Astrocyte (in vitro differentiated cells and primary cell): Measurements from ENCODE around the gene CMTM7. TPM values are rescaled to one million over a fixed set of nuclear protein-coding genes. Genes with fewer than 3 reads are reported as not detected.

ENCODE experiments used
- DNase-seq: peaks from one replicate; pipeline ENCODE4 v3.0.0-alpha.2; 2010; ENCODE audit warnings: low read depth
- FAIRE-seq: peaks from 2 replicates; lab custom pipeline; 2011; peaks lifted over from hg19 to GRCh38; lab: Jason Lieb, UNC
- H2AFZ ChIP-seq: 2 replicates; pipeline ENCODE4 v1.6.0; 2012; ENCODE audit warnings: low read depth, low read length, inconsistent platforms
- H3K27ac ChIP-seq: 2 replicates; pipeline ENCODE4 v1.5.1; 2011; ENCODE audit warnings: low read depth, low read length, inconsistent platforms
- H3K27me3 ChIP-seq: 2 replicates; pipeline ENCODE4 v1.6.0; 2011; ENCODE audit warnings: low read length, inconsistent platforms; ENCODE audit not compliant: insufficient read depth
- H3K36me3 ChIP-seq: 2 replicates; pipeline ENCODE4 v1.5.1; 2011; ENCODE audit warnings: low read length, inconsistent platforms; ENCODE audit not compliant: insufficient read depth
- H3K4me1 ChIP-seq: 2 replicates; pipeline ENCODE4 v1.5.1; 2011; ENCODE audit warnings: low read length, inconsistent platforms; ENCODE audit not compliant: insufficient read depth
- H3K4me2 ChIP-seq: 2 replicates; pipeline ENCODE4 v1.6.0; 2012; ENCODE audit warnings: low read length, inconsistent platforms
- H3K4me3 ChIP-seq: 2 replicates; pipeline ENCODE4 v1.5.1; 2011; ENCODE audit warnings: low read depth, mild to moderate bottlenecking, low read length, inconsistent platforms; ENCODE audit not compliant: insufficient read depth
- H3K79me2 ChIP-seq: 2 replicates; pipeline ENCODE4 v1.6.0; 2012; ENCODE audit warnings: mild to moderate bottlenecking, low read length, inconsistent platforms; ENCODE audit not compliant: insufficient read depth
- H3K9ac ChIP-seq: 2 replicates; pipeline ENCODE4 v1.6.0; 2012; ENCODE audit warnings: mild to moderate bottlenecking, low read length, inconsistent platforms
- H3K9me3 ChIP-seq: 2 replicates; pipeline ENCODE4 v1.5.1; 2012; ENCODE audit warnings: low read depth, mild to moderate bottlenecking, low read length, inconsistent platforms; ENCODE audit not compliant: insufficient read depth
- H4K20me1 ChIP-seq: 2 replicates; pipeline ENCODE4 v1.6.0; 2012; ENCODE audit warnings: low read length, inconsistent platforms; ENCODE audit not compliant: insufficient read depth
- H3K27ac Mint-ChIP-seq: one replicate; pipeline ENCODE4 v1.8.0; 2021; ENCODE audit warnings: mild to moderate bottlenecking, mixed read lengths; ENCODE audit not compliant: unreplicated experiment
- H3K27me3 Mint-ChIP-seq: one replicate; pipeline ENCODE4 v1.8.0; 2021; ENCODE audit warnings: low read depth, mixed read lengths; ENCODE audit not compliant: unreplicated experiment
- H3K36me3 Mint-ChIP-seq: one replicate; pipeline ENCODE4 v1.8.0; 2021; ENCODE audit warnings: low read depth, mixed read lengths; ENCODE audit not compliant: unreplicated experiment
- H3K4me1 Mint-ChIP-seq: one replicate; pipeline ENCODE4 v1.8.0; 2021; ENCODE audit warnings: low read depth, mixed read lengths; ENCODE audit not compliant: unreplicated experiment
- H3K4me3 Mint-ChIP-seq: one replicate; pipeline ENCODE4 v1.8.0; 2021; ENCODE audit warnings: mild to moderate bottlenecking, moderate library complexity, mixed read lengths; ENCODE audit not compliant: unreplicated experiment
- H3K9me3 Mint-ChIP-seq: one replicate; pipeline ENCODE4 v1.8.0; 2021; ENCODE audit warnings: mild to moderate bottlenecking, mixed read lengths; ENCODE audit not compliant: unreplicated experiment
- EZH2 ChIP-seq: IDR thresholded peaks from 2 replicates; pipeline ENCODE4 v1.6.1; 2012; ENCODE audit warnings: mild to moderate bottlenecking, low read length, inconsistent platforms; ENCODE audit not compliant: insufficient read depth
- total RNA-seq: library from RNA; stranded (reverse); gene quantifications from 2 replicates; pipeline ENCODE4 v1.2.1, GENCODE V29; 2021
- TF ChIP-seq, protein P1 (sequence below): IDR thresholded peaks from 2 replicates; pipeline ENCODE4 v1.5.1; 2011; ENCODE audit warnings: low read depth, mild to moderate bottlenecking, inconsistent platforms, low read length, moderate library complexity; ENCODE audit not compliant: insufficient read depth

The CMTM7 gene
- total RNA-seq, 1 donor from 2014 or later, result 23.9 TPM

- Mint-ChIP-seq H3K9me3 (no peaks in the 10 kb centered on the region), H3K36me3 (peaks cover 12% of the 10 kb centered on the region), H3K4me3 (no peak overlapping the region), H3K27me3 (no peaks in the 10 kb centered on the region), H3K27ac (no peak overlapping the region), H3K4me1 (no peaks in the 10 kb centered on the region)
- no peak overlapping the region for H3K9ac ChIP-seq
- H2AFZ ChIP-seq, result no peak overlapping the region
- no peaks in the 10 kb centered on the region for H3K27me3 ChIP-seq
- no peak overlapping the region for H3K27ac ChIP-seq
- TF ChIP-seq, protein P1, sequence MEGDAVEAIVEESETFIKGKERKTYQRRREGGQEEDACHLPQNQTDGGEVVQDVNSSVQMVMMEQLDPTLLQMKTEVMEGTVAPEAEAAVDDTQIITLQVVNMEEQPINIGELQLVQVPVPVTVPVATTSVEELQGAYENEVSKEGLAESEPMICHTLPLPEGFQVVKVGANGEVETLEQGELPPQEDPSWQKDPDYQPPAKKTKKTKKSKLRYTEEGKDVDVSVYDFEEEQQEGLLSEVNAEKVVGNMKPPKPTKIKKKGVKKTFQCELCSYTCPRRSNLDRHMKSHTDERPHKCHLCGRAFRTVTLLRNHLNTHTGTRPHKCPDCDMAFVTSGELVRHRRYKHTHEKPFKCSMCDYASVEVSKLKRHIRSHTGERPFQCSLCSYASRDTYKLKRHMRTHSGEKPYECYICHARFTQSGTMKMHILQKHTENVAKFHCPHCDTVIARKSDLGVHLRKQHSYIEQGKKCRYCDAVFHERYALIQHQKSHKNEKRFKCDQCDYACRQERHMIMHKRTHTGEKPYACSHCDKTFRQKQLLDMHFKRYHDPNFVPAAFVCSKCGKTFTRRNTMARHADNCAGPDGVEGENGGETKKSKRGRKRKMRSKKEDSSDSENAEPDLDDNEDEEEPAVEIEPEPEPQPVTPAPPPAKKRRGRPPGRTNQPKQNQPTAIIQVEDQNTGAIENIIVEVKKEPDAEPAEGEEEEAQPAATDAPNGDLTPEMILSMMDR, result no peak
- no peak for TF ChIP-seq EZH2
- H3K4me3 ChIP-seq, result no peak overlapping the region
- no peak for DNase-seq
- no peaks in the 10 kb centered on the region for H3K79me2 ChIP-seq
- peaks cover 17% of the 10 kb centered on the region for H3K36me3 ChIP-seq
- H3K4me1 ChIP-seq, result no peaks in the 10 kb centered on the region
- no peak overlapping the region for H3K4me2 ChIP-seq
- FAIRE-seq, result no peak
- no peaks in the 10 kb centered on the region for H3K9me3 ChIP-seq
- no peaks in the 10 kb centered on the region for H4K20me1 ChIP-seq
Measured at GRCh38 chr3:32482693-32483092, 91.0 kb downstream of the CMTM7 start.

- H3K9ac ChIP-seq, result no peak overlapping the region
- DNase-seq (no peak), FAIRE-seq (no peak)
- peaks cover 5% of the 10 kb centered on the region for H3K36me3 Mint-ChIP-seq
- H3K9me3 ChIP-seq, result no peaks in the 10 kb centered on the region
- TF ChIP-seq, protein P1, result no peak
- TF ChIP-seq EZH2, result no peak
- no peak overlapping the region for H3K27ac Mint-ChIP-seq
- H3K4me1 Mint-ChIP-seq, result no peaks in the 10 kb centered on the region
- no peak overlapping the region for H3K4me2 ChIP-seq
- H3K36me3 ChIP-seq, result peaks cover 17% of the 10 kb centered on the region
- no peak overlapping the region for H2AFZ ChIP-seq
- H3K27me3 Mint-ChIP-seq, result no peaks in the 10 kb centered on the region
- H3K4me3 ChIP-seq, result no peak overlapping the region
- no peaks in the 10 kb centered on the region for H3K79me2 ChIP-seq
- no peak overlapping the region for H3K4me3 Mint-ChIP-seq
- H3K27ac ChIP-seq, result no peak overlapping the region
- H3K27me3 ChIP-seq, result no peaks in the 10 kb centered on the region
- no peaks in the 10 kb centered on the region for H3K4me1 ChIP-seq
- H4K20me1 ChIP-seq, result peaks cover 7% of the 10 kb centered on the region
- H3K9me3 Mint-ChIP-seq, result no peaks in the 10 kb centered on the region
Measured at GRCh38 chr3:32483772-32484171, 92.1 kb downstream of the CMTM7 start.

GRCh38 chr3:32484436-32484835 lies 92.8 kb downstream of the CMTM7 start:
- Histone ChIP-seq H3K4me3 (no peak overlapping the region), H4K20me1 (peaks cover 7% of the 10 kb centered on the region), H3K4me1 (no peaks in the 10 kb centered on the region), H3K79me2 (no peaks in the 10 kb centered on the region), H3K9ac (no peak overlapping the region), H3K27me3 (no peaks in the 10 kb centered on the region), H2AFZ (no peak overlapping the region), H3K27ac (no peak overlapping the region), H3K4me2 (no peak overlapping the region), H3K36me3 (peaks cover 17% of the 10 kb centered on the region), H3K9me3 (no peaks in the 10 kb centered on the region)
- FAIRE-seq (no peak), DNase-seq (no peak)
- H3K9me3 Mint-ChIP-seq, result no peaks in the 10 kb centered on the region
- no peak overlapping the region for H3K27ac Mint-ChIP-seq
- H3K4me1 Mint-ChIP-seq, result no peaks in the 10 kb centered on the region
- H3K27me3 Mint-ChIP-seq, result no peaks in the 10 kb centered on the region
- no peak for TF ChIP-seq EZH2
- TF ChIP-seq, protein P1, result no peak
- H3K36me3 Mint-ChIP-seq, result peaks cover 5% of the 10 kb centered on the region
- H3K4me3 Mint-ChIP-seq, result no peak overlapping the region
